ENCODE results near the gene P3H3.

Gene P3H3

GRCh38 chr12:6851153-6851920 is 23.1 kb downstream of the P3H3 start, which contains the start of gene CDCA3:
Gene CDCA3, minus strand, starts transcription at chr12:6851286. Its CDS starts 334 bp downstream, at chr12:6850952.
- TF ChIP-seq, protein P1, sequence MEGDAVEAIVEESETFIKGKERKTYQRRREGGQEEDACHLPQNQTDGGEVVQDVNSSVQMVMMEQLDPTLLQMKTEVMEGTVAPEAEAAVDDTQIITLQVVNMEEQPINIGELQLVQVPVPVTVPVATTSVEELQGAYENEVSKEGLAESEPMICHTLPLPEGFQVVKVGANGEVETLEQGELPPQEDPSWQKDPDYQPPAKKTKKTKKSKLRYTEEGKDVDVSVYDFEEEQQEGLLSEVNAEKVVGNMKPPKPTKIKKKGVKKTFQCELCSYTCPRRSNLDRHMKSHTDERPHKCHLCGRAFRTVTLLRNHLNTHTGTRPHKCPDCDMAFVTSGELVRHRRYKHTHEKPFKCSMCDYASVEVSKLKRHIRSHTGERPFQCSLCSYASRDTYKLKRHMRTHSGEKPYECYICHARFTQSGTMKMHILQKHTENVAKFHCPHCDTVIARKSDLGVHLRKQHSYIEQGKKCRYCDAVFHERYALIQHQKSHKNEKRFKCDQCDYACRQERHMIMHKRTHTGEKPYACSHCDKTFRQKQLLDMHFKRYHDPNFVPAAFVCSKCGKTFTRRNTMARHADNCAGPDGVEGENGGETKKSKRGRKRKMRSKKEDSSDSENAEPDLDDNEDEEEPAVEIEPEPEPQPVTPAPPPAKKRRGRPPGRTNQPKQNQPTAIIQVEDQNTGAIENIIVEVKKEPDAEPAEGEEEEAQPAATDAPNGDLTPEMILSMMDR (IDR thresholded peaks at IDR 0.05; ENCODE audit: insufficient read depth, low read depth, low read length, missing control alignments): no peak
- peak within 1 kb of the TSS; percentile 73 for H3K4me3 ChIP-seq (ENCODE audit: low read depth, low read length)
- peak; percentile 99 for DNase-seq (ENCODE audit: low read depth)

DNA sequence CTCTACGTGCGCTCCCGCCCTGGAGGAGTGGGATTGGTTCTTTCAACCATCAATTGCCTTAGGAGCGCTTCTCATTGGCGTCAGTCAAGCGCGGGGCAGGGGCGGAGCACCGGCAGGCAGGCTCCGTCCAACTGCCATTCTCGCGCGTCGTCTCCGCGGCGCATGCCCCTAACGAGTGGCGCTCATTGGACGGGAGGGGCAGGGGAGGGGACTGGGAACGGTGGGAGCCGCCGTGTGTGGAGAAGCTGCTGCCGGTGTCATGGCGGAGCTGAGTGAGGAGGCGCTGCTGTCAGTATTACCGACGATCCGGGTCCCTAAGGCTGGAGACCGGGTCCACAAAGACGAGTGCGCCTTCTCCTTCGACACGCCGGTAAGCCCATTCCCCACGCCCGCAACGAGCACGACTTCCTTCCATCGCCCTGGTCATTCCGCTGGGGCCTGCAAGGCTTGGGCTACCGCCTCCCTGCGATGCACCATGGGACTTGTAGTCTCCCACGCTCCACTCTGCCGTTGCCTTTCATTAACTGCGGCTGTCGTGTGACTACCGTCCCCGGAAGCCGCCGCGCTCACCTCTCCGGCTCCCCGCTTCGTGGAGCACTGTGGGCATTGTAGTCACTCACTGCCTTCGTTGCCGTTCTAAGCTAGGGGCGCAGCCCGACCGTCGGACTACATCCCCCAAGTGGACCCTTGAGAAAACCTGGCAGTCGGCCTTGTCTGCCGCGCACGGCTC is 23.9 kb downstream of the P3H3 start, which contains the start of gene USP5:
USP5 (plus strand) TSS at position 230 of the 730 bp plus-strand sequence; CDS start at position 260, 30 bp downstream.
- peak; percentile 100 for DNase-seq (ENCODE audit: low read depth)
- TF ChIP-seq, protein P1 (IDR thresholded peaks at IDR 0.05; ENCODE audit: insufficient read depth, low read depth, low read length, missing control alignments): no peak
- peak within 1 kb of the TSS; percentile 73 for H3K4me3 ChIP-seq (ENCODE audit: low read depth, low read length)

GRCh38 chr12:6852651-6853354 is 24.6 kb downstream of the P3H3 start:
- TF ChIP-seq, protein P1 (IDR thresholded peaks at IDR 0.05; ENCODE audit: insufficient read depth, low read depth, low read length, missing control alignments): no peak
- peak; percentile 68 for DNase-seq (ENCODE audit: low read depth)
- H3K4me3 ChIP-seq (ENCODE audit: low read depth, low read length): peak overlapping the region; percentile 65

DNA sequence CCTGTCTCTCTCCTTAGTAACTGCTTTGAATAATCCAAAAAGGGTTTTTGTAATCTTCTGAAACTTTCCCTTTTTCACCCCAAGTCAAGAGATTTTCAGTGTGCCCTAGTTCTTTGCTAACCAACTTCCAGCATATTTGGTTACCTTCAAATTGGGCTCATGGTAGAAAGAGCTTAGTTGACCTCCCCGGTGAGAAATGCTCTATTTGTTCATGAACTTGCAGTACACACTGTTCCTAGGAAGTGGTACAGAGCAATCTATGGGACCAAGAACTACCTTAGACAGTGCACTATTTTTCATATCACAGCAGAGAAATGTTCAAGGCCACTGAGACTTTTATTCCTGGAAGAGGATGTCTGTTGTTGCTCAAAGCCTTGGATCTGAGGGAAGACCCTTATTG is 25.4 kb downstream of the P3H3 start:
- DNase-seq (ENCODE audit: low read depth): no peak
- TF ChIP-seq, protein P1 (IDR thresholded peaks at IDR 0.05; ENCODE audit: insufficient read depth, low read depth, low read length, missing control alignments): no peak
- no peak overlapping the region; the same call in 1 of the 2 replicates for H3K4me3 ChIP-seq (ENCODE audit: low read depth, low read length)

DNA sequence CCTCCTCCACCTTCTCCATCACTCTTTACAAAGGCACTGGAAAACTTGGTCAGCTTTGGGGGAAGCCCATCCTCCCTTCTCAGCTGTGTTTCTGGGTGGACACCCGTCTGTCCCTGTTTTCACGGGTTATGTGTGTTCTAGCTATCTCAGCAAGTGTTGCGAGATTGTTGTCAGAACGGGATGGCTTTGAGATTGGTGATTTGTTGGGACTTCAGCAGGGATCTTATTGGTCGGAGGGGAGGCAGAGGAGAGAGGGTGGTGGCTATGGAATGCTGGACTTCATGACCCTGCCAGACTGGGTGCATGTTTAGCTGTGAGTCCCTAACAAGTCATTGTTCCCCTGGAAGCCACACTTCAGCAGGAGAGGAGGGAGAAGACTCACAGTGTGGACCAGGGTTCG is 25.8 kb downstream of the P3H3 start:
- H3K4me3 ChIP-seq (ENCODE audit: low read depth, low read length): no peak overlapping the region
- DNase-seq (ENCODE audit: low read depth): no peak
- TF ChIP-seq, protein P1 (IDR thresholded peaks at IDR 0.05; ENCODE audit: insufficient read depth, low read depth, low read length, missing control alignments): no peak

GRCh38 chr12:6855322-6855721 is 27.1 kb downstream of the P3H3 start:
- no peak for DNase-seq (ENCODE audit: low read depth)
- H3K4me3 ChIP-seq (ENCODE audit: low read depth, low read length): no peak overlapping the region
- TF ChIP-seq, protein P1 (IDR thresholded peaks at IDR 0.05; ENCODE audit: insufficient read depth, low read depth, low read length, missing control alignments): no peak
